Suppressor macrophage treated with lipopolysaccharide for 4 hours (primary cell): ENCODE data around the gene CENPM.

ENCODE experiments used
- DNase-seq: peaks from one replicate; pipeline ENCODE4 v3.0.0-alpha.2; 2020

Gene CENPM

DNA sequence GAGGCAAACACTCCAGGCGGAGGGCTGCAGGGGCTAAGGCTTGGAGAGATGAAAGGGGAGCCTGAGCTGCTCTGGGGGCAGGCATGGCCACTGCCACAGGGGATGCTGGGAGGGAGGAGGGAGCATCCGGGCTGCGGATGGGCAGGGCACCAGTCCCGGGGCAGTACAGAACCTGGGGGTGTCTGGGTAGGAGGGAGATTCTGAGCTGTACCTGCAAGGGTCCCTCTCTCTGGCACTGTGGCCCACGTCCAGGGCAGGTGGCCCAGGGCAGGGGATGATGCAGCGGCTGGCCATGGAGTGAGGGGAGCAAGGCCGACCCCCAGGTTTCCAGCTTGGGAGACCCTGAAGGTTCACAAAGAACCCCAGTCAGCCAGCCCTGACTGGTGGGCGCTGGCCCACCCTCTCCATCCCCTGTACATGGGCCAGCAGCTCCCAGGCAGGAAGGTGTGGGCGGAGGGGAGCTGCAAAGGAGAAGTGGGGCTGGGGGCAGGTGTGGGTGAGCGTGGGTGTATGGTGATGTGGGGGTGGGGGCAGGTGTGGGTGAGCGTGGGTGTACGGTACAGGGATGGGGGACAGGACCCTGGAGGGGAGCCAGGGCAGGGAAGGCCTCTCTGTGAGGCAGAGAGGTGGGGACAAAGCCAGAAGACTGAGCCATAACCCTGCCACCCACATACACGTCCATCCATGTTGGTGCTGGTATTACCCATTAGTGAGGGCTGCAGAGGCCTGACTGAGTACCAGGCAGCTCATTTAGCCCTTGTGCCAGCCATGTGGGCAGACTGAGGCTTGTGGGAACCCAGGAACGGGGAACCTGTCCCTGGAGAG is 18.1 kb downstream of the CENPM start:
- DNase-seq, result no peak

DNA sequence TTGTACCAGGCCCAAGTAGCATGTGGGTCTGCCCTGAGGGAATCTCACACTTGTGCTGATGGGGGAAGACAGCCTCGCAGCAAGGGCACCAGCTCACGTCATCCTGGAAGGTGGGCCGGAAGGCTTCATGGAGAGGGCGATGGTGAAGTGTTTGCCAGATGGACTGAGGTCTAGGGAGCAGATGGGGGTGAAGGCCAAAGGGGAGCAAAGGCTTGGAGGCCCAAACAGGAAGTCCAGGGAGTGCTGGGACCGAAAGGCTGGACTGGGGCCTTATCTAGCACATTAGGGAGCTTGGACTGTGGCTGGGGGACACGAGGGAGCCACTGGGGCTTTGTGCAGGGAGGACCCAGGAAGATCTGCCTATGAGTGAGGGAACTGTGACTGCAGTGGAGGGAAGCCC is 19.1 kb downstream of the CENPM start:
- no peak for DNase-seq

DNA sequence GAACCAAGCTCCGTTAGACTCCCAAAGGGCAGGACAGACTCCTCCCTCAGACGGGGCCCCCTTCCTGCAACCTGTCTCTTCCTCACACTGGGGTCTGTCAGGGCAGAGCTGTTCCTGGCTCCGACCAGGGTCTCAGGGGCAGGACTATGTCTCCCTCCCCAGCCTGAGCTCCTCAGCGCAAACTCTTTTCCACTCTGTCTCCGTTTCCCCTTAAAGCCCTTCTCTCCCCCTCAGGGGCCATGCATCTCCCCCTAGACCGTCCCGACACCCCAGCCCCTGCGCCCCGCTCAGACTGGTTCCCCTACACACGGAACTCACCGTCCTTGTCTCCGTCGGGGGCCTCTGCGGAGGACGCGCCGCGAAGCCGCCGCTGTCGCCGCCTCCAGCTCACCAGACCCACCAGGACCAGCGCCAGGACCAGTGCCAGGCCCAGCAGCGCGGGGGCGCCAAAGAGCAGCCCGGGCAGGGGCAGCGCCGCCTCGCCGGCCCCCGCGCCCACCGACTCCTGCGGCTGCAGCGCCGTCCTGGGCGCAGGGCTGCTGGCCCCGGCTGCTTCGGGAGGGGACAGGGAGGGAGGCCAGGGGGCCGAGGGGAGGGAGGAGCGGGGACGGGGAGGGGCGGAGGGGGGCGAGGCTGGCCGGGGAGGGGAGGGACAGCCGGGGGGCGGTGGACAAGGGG is 21.0 kb downstream of the CENPM start:
- DNase-seq, result peak; percentile 73

DNA sequence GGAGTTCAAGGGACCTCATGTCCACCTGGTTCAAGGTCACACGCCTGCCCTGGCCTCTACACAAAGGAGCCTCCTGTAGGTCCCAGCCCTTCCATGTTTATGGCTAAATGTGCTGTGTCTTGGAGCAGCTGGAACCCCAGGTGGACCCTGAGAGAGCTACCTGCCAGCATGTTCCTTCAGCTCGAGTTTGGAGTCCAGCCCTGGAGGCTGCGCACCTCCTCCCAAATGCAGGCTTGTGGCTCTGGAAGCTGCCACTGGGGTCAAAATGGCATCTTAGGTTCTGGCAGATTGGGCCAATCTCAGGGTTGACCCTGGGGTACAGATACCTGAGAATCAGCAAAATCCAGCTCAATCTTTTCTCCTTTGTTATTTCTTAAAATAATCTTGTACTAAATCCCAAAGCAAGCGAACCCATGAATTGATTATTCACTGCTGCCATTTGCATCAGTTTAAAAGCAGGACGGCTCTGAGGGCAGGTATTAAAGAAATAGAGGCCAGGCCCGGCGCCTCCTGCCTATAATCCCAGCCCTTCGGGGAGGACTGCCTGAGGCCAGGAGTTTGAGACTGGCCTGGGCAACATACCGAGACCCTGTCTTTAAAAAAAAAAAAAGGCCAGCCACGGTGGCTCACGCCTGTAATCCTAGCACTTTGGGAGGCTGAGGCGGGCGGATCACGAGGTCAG is 23.2 kb downstream of the CENPM start:
- DNase-seq, result no peak

DNA sequence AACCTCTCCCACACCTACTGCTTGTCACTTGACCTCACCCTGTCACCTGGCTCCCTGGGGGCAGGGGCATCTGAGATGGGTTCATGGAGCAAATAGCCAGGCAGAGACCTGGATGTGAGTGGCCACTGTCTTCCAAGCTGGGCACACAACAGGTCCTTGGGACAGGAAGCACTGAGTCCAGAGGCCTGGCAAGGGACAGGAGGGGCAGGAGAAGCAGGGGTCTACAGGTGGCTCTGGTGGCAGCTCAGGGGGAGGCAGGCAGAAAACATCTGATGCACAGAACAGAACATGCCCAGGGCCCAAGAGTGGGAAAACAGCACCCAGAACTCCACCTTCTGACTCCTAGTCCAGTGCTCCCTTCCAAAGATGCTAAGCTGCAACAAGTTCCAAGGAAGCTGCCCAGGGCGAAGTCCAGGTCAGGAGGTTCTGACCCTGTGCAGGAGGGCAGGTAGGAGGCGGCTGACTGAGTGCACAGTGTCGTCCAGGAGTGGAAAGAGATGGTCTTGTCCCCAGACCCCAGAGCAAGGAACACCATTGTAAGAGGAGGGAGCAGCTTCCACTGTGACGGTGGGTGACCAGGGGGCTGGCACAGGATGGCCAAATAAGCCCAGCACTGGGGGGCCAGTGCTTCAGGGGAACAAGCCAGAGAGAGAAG is 23.9 kb downstream of the CENPM start:
- no peak for DNase-seq

DNA sequence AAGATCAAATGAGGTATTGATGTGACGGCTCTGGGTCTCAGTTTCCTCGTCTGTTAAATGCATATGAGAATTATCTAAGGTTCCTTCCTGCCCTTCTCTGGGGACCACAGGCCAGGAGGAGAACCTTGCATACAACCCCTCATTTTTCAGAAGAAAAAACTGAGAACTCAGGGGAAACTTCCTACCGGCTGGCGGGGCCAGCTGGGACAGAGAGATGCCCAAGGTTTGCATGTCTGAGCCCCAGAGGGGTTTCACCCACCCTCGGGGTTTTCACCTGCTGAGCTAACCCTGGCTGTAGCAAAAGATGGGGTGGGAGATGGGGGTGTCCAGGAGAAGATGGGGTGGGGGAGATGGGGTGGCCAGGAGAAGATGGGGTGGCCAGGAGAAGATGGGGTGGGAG is 24.6 kb downstream of the CENPM start:
- no peak for DNase-seq

DNA sequence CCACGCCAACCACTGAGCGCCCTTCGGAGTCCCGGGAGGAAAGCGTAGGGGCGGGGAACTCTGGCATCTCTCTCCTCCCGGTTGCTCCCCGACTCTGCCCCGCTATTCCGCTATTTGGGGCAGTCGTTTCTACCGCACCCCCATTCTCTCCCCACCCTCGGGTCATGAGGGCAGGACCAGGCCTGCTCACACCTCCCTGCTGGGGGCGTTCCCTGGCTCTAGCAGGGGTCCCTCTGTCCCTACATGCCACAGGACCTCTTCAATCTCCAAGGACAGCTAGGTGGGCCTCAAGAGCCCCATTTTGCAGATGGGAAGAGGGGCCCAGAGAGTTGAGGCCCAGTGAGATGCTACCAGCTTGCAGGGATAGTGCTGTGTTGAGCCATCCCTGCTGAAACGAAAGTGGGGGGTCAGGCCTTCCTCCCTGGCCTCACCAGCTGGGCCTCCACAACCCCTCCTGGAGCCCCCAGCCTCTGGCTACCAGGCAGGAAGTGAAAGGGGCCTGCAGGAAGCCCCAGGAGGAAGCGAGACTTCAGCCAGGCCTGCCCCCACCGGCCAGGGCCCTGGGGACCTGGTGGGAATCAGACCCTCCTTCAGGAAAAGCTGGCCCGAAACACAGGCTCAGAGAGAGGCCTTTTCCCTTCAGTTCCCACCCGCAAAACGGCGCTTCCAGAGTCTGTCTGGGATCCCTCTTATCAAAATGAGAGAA is 26.5 kb downstream of the CENPM start:
- peak; percentile 34 for DNase-seq

DNA sequence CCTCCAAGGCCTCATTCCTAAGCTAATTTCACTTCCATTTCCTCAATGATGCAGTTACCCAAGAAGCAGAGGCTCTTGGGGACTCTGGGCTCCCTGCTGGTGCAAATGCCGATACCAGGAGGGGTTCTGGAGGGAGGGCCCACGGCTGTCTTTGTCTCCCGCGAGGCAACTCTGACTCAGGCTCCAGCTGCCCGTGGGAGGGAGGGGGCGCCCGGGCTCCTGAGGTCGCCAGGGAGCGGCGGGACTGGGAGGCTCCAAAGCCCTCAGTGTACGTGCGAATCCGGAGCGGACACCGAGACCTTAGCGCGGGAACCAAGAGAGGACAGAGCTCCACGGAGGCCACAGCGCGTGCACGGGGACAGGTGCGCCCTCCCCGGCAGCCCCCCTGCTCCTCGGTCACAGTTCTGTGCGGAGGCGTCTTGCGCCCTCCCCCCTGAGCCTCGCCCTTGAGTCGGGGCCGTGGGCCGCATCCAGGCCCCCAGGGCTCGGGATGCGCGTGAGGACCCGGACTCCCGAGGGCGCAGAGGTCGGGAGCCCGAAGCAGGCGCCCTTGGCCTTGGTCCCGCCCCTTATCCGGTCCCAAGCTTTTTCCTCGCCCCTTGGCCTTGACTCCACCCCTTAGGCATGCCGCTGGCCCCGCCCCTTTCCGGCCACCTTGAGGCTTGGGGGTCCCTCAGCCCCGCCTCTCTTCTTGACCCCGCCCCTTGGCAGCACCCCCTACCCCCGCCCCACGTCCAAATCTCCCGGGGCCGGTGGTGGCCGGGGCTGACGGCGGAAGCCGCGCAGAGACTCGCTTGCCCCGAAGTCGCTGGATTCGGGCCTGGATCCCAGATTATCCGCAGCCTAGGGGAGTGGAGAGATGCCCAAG is 27.4 kb downstream of the CENPM start:
- DNase-seq, result peak; percentile 90

DNA sequence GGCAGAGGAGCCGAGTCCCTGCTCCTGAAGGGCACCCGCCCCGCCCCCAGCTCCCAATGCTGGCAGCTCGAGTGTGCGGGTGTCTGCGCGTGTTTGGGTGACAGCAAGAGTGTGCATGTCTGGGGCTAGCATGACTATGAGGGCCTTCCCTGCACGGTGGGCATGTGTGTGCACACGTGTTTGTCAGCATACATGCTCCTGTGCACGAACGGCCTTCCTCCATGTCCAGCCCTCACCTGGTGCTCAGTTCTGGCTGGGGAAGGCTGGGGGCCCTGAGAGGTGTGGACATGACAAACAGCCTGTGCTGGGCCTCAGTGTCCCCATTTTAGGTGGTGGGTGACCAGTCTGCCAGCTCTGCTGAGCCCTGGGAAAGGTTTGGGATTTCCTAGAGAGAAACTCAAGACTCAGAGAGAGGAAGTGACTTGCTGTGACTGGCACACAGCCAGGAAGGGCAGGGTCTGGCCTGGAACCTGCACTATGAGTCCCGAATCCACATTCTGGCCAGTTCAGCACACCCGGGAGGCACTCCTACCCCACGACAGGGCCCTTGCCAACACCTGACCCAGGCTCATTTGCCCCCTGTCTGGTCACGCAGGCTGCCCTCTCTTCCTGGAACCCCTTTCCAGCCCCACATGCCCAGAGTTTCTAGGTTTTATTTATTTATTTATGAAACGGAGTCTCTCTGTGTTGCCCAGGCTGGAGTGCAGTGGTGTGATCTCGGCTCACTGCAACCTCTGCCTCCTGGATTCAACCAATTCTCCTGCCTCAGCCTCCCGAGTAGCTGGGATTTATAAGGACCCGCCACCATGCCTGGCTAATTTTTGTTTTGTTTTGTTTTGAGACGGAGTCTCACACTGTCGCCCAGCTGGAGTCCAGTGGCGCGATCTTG is 28.8 kb downstream of the CENPM start:
- DNase-seq, result peak; percentile 90

DNA sequence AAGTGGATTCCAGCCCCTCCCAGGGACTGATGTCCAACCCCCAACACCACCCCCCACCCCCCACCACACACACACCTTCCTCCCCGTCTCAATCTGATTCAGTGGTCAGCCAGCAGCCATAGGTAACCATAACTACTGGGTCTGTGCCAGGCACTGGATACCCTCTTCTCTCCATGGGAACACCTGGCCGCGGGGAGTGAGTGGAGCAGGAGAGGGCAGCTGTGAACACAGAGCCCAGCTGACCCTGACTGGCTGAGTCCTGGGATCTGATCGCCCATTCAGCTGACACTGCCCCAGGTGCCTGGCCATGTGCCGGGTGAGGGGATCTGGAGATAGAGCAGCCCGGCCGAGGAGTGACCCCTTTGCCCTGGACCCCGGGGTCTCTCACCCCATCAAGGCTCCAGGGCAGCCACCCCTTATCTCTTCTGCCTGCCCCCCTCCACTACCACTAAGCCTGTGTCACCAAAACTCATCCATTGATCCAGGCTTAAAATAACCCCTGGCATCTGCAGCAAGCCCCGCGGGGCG is 29.5 kb downstream of the CENPM start:
- no peak for DNase-seq

DNA sequence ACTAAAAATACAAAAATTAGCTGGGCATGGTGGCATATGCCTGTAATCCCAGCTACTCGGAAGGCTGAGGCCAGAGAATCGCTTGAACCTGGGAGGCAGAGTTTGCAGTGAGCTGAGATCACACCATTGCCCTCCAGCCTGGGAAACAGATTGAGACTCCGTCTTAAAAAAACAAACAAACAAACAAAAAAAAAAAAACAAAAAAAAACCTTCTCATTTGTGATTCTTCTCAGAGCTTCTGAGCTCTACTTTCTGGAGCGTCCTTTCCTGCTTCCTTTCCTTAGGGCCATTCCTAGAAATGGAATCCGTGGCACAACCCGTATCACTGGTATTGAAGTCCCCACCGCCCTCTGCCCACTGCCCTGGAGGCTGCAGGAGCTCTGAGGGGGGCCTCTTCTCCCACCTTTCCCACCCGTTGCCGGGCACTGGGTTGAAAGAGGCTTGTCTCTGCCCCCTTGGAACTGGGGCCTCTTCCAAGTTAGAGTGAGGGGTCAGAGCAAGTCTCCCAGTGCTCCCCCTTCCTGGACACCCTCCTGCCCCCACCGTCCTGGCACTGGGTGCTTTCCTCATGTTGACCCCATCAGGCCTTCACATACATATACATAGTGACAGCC is 30.1 kb downstream of the CENPM start:
- DNase-seq, result no peak

DNA sequence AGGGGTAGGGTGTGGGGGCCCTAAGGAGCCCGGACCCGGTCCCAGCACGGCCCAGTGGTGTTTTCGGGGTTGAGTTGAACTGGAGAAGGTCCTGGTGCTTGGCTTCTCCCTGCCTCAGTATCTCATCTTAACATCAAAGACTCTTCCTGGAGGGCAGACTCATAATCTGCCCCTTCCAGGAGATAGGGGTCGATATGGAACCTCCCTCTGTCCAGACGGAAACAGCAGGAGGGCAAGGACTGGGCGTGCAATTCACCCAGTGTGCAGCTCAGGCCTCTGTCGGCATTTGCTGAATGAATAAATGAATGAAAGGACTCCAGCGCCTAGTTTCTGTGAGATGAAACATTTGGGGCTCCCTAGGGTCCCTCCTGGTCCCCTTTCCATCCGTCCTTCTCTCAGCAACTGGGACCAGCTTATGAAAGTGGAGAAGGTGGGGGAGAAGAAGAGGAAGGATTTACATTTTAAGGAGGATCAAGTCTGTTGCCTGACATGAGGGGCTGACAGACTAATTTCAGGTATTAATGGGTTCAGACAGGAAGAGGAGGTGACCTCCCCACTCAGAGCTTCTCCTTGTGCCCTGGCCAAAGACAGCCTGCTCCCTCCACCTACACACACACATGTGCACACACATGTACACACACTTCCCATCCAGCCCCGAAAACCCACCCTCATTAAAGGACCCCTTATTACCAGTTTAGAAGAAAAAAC is 31.0 kb downstream of the CENPM start:
- no peak for DNase-seq

DNA sequence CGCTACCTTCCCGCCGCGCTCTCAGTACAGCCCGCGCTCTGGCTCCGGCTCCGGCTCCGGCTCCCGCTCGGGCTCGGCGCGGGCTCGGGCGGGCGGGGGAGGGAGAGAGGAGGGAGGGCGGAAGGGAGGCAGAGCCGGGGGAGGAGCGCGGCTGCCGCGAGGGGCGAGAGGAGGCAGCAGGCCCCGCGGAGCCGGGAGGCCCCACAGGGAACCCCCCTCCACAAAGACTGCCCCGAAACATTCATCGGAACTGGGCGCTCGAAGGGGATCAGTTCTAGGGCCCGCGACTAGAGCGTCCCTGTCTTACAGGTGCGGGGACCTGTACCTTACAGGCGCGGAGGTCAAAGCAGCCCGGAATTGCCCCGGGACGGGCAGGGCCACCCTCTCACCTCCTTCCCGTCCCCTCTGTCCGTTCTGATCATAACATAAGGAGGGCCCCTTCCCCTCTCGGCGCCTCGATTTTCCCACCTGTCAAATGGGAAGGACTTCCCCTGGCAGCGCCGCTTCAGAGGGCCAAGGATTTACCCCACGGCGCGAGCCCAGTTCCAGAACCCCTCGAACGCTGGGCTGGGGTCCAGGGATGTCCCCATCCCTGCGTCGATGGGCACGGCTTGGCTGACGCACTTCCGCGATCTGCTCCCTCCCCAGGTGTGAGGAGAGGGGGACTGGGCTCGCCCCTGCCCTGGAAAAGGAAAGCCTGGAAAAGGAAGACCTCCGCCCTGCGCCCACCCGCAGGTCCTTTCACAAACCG is 31.7 kb downstream of the CENPM start, which contains the start of gene SHISA8:
Gene SHISA8 (minus strand): TSS at position 40 of the 751 bp plus-strand sequence. CDS start 407 bp downstream, outside the sequence.
- no peak for DNase-seq

DNA sequence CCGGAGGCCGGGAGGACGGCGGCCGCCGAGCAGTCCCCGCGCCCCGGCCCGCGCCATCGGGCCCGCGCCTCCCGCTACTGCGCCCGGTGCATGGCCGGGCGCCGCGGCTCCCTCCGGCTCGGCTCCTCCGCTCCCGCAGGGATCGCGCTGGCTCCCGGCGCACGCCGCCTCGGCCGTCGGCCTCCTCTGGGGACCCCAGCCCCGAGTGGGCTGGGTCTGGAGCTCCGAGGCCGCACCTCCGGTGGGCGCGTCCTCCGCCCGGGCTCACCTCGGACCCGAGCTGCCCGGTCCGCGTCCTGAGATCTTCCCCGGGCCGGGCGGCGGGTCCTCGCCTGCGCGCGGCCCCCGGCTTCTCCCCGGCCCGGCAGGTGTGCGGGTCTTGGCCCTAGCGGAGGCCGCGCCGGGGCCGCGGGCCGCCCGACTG is 32.3 kb downstream of the CENPM start:
- DNase-seq, result no peak

DNA sequence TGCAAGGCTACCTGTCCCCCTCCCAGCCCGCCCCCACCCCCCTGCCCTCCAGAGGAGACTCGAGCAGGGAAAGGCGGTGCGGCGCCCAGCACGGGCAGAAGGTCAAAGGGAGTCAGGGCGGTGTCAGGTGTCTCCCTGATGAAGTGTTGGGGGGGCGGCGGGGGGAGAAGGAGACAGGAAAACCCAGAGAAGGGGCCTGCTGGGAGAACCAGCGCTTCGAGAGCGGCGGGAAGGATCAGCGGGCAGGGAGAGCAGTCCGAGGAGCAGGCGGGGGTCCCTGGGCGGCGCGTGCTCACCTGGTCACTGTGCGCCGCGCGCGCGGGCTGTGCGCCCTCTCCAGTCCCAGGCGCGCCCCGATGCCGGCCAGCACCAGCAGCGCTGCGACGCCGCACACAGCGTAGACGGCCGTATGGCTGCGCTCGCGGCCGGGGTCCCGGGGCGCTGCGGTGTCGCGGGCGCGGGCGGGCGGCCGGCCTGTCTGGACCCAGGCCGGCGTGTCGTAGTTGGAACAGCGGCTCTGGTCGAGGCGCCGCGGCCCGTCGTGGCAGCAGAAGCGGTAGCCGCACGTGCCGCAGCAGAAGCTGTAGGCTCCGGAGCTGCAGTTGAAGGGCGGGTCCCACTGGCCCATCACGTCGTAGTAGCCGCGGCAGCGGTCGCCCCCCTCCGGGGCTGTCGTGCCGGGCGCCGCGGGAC is 33.0 kb downstream of the CENPM start:
- DNase-seq, result no peak

DNA sequence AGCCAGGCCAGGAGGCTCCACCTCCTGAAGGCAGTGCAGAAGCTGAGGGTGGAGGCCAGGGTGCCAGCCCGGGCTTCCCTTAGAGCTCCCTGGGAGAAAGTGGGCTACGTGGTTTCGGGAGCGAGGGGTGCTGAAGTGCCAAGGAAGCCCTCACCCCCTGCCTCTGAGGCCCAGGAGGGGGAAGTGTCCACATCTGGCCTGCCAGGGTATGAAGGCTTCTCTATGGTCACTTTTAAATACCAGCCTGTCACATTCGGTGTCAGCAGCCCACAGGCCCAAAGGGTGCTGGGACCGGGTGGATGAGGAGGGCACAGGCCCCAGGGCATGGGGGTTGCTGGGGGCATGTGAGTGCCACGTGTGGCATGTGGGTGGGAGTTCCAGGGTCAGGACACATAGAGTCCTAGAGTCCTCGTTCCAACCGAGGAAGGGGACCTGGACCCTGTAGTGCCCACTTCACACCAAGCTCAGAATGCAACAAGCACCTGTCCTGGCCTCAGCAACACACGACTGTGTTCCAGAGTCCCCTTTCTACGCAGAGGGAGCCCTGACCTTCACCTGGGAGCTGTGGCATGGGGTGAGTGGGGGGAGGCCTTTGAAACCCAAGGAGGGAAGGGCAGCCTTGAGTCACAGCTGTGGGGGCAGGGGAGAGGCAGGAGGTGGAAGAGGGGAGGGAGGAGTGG is 33.8 kb downstream of the CENPM start:
- DNase-seq, result no peak
